ENCODE results near the gene CCDC110.

GRCh38 chr4:185515248-185515647 is 43.7 kb upstream of the CCDC110 start:
- TF ChIP-seq CTCF (IDR thresholded peaks at IDR 0.05 in 2 of 3, conservative IDR thresholded peaks at IDR 0.05 in 1 of 3; ENCODE audit: borderline replicate concordance in 1 of 3, insufficient read depth in 1 of 3, low read depth in 2 of 3, low read length in 2 of 3) (no peak), EZH2 (IDR thresholded peaks at IDR 0.05) (no peak)

Data from HCT116 (cell line).